HCT116 (cell line): ENCODE data around the gene MAOB.

ENCODE experiments used
- CTCF ChIP-seq, 3 experiments: fragments of 200-600 bp in 1 of 3; sonication (generic) in 1 of 3; IDR thresholded peaks in 2 of 3; conservative IDR thresholded peaks in 1 of 3; 2 replicates each; pipeline ENCODE4 v1.5.1; 2012 to 2017; ENCODE audit warnings: low read depth in 2 of 3, low read length in 2 of 3, antibody characterized with exemption in 1 of 3, borderline replicate concordance in 1 of 3, control low read depth in 1 of 3, mild to moderate bottlenecking in 1 of 3, mixed read lengths in 1 of 3, mixed run types in 1 of 3, moderate library complexity in 1 of 3; ENCODE audit not compliant: insufficient read depth in 1 of 3
- EZH2phosphoT487 ChIP-seq: fragments of 200-600 bp; IDR thresholded peaks from 2 replicates; pipeline ENCODE4 v1.6.1; 2018; ENCODE audit warnings: antibody characterized with exemption, borderline replicate concordance
- MAX ChIP-seq: IDR thresholded peaks from 2 replicates; pipeline ENCODE4 v1.6.1; 2012
- POLR2A ChIP-seq: IDR thresholded peaks from 2 replicates; pipeline ENCODE4 v1.7.0; 2011; ENCODE audit warnings: borderline replicate concordance; ENCODE audit not compliant: insufficient read depth, insufficient read length; ENCODE audit errors: extremely low read depth
- POLR2AphosphoS5 ChIP-seq: IDR thresholded peaks from 2 replicates; pipeline ENCODE4 v1.6.1; 2011; ENCODE audit warnings: mild to moderate bottlenecking, low read depth, low read length, moderate library complexity

GRCh38 chrX:43744284-43744683 is 138.0 kb downstream of the MAOB start:
- no peak for TF ChIP-seq MAX
- no peak for TF ChIP-seq CTCF (IDR thresholded peaks at IDR 0.05 in 2 of 3, conservative IDR thresholded peaks at IDR 0.05 in 1 of 3; ENCODE audit: borderline replicate concordance in 1 of 3, insufficient read depth in 1 of 3, low read depth in 2 of 3, low read length in 2 of 3)
- TF ChIP-seq EZH2phosphoT487 = no peak
- no peak for TF ChIP-seq POLR2AphosphoS5
- TF ChIP-seq POLR2A = no peak
